Loucy (cell line): ENCODE results near the gene DCUN1D2.

Experiments used
- EZH2phosphoT487 ChIP-seq: fragments of 200-600 bp; IDR thresholded peaks from 2 replicates; pipeline ENCODE4 v1.6.1; 2018; ENCODE audit warnings: antibody characterized with exemption, mild to moderate bottlenecking, moderate library complexity, borderline replicate concordance
- TF ChIP-seq, protein P1 (sequence below): fragments of 200-600 bp; sonication (generic); conservative IDR thresholded peaks from 2 replicates; pipeline ENCODE4 v1.5.1; 2014; ENCODE audit warnings: mild to moderate bottlenecking, antibody characterized with exemption, low read length

DNA sequence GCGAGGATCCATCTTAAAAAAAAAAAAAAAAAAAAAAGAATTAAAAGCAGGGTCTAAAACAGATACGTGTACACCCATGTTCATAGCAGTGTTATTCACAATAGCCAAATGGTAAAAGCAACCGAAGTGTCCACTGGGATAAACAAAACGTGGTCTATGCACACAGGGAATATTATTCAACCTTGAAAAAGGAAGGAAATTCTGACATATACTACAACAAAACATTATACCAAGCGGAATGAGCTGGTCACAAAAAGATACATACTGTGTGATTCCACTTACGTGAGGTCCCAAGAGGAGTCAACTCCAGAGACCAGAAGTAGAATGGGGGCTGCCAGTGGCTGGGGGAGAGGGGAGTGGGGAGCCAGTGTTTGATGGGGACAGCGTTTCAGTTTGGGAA is 22.5 kb downstream of the DCUN1D2 start:
- TF ChIP-seq, protein P1, sequence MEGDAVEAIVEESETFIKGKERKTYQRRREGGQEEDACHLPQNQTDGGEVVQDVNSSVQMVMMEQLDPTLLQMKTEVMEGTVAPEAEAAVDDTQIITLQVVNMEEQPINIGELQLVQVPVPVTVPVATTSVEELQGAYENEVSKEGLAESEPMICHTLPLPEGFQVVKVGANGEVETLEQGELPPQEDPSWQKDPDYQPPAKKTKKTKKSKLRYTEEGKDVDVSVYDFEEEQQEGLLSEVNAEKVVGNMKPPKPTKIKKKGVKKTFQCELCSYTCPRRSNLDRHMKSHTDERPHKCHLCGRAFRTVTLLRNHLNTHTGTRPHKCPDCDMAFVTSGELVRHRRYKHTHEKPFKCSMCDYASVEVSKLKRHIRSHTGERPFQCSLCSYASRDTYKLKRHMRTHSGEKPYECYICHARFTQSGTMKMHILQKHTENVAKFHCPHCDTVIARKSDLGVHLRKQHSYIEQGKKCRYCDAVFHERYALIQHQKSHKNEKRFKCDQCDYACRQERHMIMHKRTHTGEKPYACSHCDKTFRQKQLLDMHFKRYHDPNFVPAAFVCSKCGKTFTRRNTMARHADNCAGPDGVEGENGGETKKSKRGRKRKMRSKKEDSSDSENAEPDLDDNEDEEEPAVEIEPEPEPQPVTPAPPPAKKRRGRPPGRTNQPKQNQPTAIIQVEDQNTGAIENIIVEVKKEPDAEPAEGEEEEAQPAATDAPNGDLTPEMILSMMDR: no peak
- no peak for TF ChIP-seq EZH2phosphoT487
